Measurements from ENCODE around the gene ZNF337.

DNA sequence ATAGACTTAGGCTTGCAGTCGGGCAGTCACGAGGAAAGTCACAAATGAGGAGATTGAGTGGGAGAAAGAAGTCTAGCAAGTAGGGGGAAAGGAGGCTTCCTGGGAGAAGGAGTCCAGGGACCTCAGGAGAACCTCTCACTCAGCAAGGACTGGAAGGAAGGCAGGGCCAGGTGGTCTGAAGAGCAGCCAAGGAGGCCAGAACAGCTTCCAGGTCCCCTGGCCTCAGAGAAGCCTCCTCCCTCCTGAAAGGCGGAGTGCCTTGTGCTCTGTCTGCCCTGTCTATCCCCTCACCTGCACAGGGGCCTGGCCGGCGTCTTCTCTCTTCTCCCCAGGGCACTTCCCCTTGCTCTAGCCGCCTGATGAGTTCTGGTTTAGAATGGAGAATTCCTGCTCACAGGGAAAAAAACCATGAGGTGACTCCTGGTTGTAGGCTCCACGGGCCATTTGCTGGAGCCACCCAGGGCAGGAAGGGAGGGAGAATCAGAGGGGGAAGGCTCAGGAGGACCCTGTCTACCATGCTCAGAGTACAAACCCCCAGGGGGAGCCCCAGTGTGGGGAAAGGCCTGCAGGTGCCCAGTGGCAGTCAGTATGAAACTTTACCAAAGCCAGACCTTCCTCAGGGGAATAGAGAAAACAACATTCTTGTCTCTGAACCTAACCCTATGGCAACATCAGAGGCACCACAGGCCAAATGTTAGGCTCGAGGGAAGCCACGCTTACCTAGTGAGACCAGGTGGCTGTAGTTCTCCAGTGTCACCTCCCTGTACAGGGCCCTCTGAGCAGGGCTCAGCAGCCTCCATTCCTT is 11.2 kb downstream of the ZNF337 start:
- TF ChIP-seq CTCF (IDR thresholded peaks at IDR 0.05; ENCODE audit: extremely low read depth in 1 of 2, insufficient read depth in 1 of 2, low read depth in 1 of 2, low read length in 2 of 2) (no peak), JUN (IDR thresholded peaks at IDR 0.05; ENCODE audit: borderline replicate concordance, insufficient read depth, insufficient read length, low read depth) (no peak), POLR2A (IDR thresholded peaks at IDR 0.05; ENCODE audit: low read depth, low read length) (no peak), FOS (IDR thresholded peaks at IDR 0.05; ENCODE audit: borderline replicate concordance, insufficient read depth, low read length) (no peak), POLR2AphosphoS5 (IDR thresholded peaks at IDR 0.05; ENCODE audit: insufficient read depth, low read depth, low read length) (no peak), EZH2 (IDR thresholded peaks at IDR 0.05; ENCODE audit: borderline replicate concordance, low read depth, low read length, severe bottlenecking) (no peak), GATA2 (IDR thresholded peaks at IDR 0.05; ENCODE audit: insufficient read depth, insufficient read length, low read depth, low read length) (no peak), MYC (IDR thresholded peaks at IDR 0.05; ENCODE audit: low read depth, low read length) (no peak)
- TF ChIP-seq, protein P1, sequence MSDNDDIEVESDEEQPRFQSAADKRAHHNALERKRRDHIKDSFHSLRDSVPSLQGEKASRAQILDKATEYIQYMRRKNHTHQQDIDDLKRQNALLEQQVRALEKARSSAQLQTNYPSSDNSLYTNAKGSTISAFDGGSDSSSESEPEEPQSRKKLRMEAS (IDR thresholded peaks at IDR 0.05; ENCODE audit: insufficient read depth, insufficient read length): no peak

All from endothelial cell of umbilical vein (primary cell).